ENCODE data around the gene DOCK2. TPM values are rescaled to one million over a fixed set of nuclear protein-coding genes. Genes with fewer than 3 reads are reported as not detected.

Gene DOCK2
- total and polyA plus RNA-seq, 2 of the 8 experiments (the other 6 are each of a cell fraction or from before 2014, with no cell fraction given) = 3.9 to 5.7 TPM

DNA sequence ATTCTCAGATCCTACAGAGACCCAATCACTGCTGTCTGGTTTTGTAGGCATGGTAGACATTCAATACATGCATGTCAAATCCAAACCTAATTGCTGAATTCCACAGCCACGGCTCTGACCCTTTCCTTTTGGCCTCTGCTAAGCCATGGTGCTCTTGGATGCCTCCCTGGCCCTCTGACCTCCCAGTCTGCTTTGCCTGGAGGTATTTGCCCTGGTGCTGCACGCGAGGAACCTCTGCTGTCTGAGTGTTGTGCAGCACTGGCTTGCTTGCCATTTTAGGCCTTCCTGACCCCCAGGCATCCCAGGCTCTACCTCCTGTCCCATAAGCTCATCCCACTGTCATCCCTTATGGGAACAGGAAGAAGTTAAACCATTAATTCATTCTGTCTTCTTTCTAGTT lies 60.9 kb downstream of the DOCK2 start:
- H4K20me1 ChIP-seq (replicated peaks in 1 of 2; ENCODE audit: control insufficient read depth in 1 of 2, insufficient read depth in 2 of 2, low read length in 2 of 2) = peaks cover 0 to 1% of the 10 kb centered on the region in 2 experiments
- peak overlapping the region; percentile 7 for H4K91ac ChIP-seq (replicated peaks; ENCODE audit: insufficient read length, low read length)
- no peak overlapping the region for H2BK120ac ChIP-seq (replicated peaks; ENCODE audit: low read depth, low read length)
- H3K4ac ChIP-seq (replicated peaks; ENCODE audit: insufficient read length, low read depth, low read length) = no peak overlapping the region
- H3K14ac ChIP-seq (ENCODE audit: insufficient read length) = no peak overlapping the region
- H2AK5ac ChIP-seq (ENCODE audit: low read depth, low read length) = no peak overlapping the region
- H3K23ac ChIP-seq (ENCODE audit: insufficient read length) = no peak overlapping the region
- H3K27ac ChIP-seq (ENCODE audit: low read depth, low read length) = no peak overlapping the region
- H3K56ac ChIP-seq (replicated peaks; ENCODE audit: insufficient read length, low read depth, low read length) = no peak overlapping the region
- WGBS, 2 experiments (ENCODE audit: extremely low coverage in 1 of 2, insufficient coverage in 1 of 2, insufficient read length in 1 of 2, insufficient replicate concordance in 2 of 2, low coverage in 1 of 2, low lambda C conversion rate in 2 of 2, missing lambda C conversion rate in 1 of 2) = 84% methylated on average over 3 of the region's 3 CpGs; no CpG with 5 or more reads in 1 of the 2 experiments
- ChIA-PET CTCF (ENCODE audit: partially characterized antibody) (interaction anchor here (1.0 to 1.8 kb wide), 6 partner anchors 8 to 373 kb away, joined by 3 to 5 read pairs (median 4); partner anchors contain the start of gene INSYN2B), POLR2A (ENCODE audit: partially characterized antibody) (no interaction called here)
- FAIRE-seq (no peak), DNase-seq (ENCODE audit: low read depth in 1 of 2, low spot score in 2 of 2) (no peak)
- H2BK20ac ChIP-seq (ENCODE audit: low read length) = no peak overlapping the region
- H3K9ac ChIP-seq (replicated peaks in 1 of 4; ENCODE audit: extremely low read depth in 1 of 4, low read depth in 3 of 4, low read length in 3 of 4) = no peak overlapping the region
- no peaks in the 10 kb centered on the region; a peak in 1 of 4 replicates for H3K9me3 ChIP-seq (ENCODE audit: insufficient read depth in 2 of 2, low read depth in 1 of 2, low read length in 1 of 2)
- no peaks in the 10 kb centered on the region for H3K36me3 ChIP-seq (ENCODE audit: control insufficient read depth in 2 of 4, insufficient read depth in 4 of 4, low read length in 3 of 4)
- no peak overlapping the region for H2AFZ ChIP-seq (ENCODE audit: low read length)
- no peaks in the 10 kb centered on the region for H3K27me3 ChIP-seq (replicated peaks in 1 of 4; ENCODE audit: control insufficient read depth in 3 of 4, extremely low read depth in 1 of 4, insufficient read depth in 3 of 4, low read length in 3 of 4)
- no peak overlapping the region for H4K5ac ChIP-seq (ENCODE audit: insufficient read length, low read depth, low read length)
- peaks cover 2% of the 10 kb centered on the region; the same call in 1 of the 2 replicates for H3K23me2 ChIP-seq (ENCODE audit: low read depth, low read length)
- no peaks in the 10 kb centered on the region; the same call in 1 of the 2 replicates for H3K79me1 ChIP-seq (ENCODE audit: low read depth, low read length)
- no peak overlapping the region for H3K4me2 ChIP-seq (ENCODE audit: insufficient read depth in 1 of 2, low read depth in 2 of 2, low read length in 2 of 2)
- H2BK15ac ChIP-seq (ENCODE audit: low read length) = no peak overlapping the region
- no peak overlapping the region for H3K4me3 ChIP-seq (ENCODE audit: extremely low read depth in 1 of 4, insufficient read depth in 2 of 4, low read depth in 3 of 4, low read length in 4 of 4)
- H3K18ac ChIP-seq (ENCODE audit: extremely low read depth, low read length) = no peak overlapping the region
- H2BK12ac ChIP-seq (ENCODE audit: low read depth, low read length) = no peak overlapping the region
- H2BK5ac ChIP-seq (ENCODE audit: low read depth, low read length) = no peak overlapping the region
- H4K8ac ChIP-seq (ENCODE audit: extremely low read depth, insufficient read depth, low read length) = no peak overlapping the region
- no peaks in the 10 kb centered on the region for H3K79me2 ChIP-seq (ENCODE audit: control insufficient read depth in 1 of 2, insufficient read depth in 2 of 2, low read length in 2 of 2)
- H3K4me1 ChIP-seq (replicated peaks in 1 of 4; ENCODE audit: control insufficient read depth in 3 of 4, insufficient read depth in 4 of 4, low read length in 3 of 4) = no peaks in the 10 kb centered on the region
- TF ChIP-seq PHF8 (conservative IDR thresholded peaks at IDR 0.05; ENCODE audit: low read depth, low read length) = no peak
- no peak for TF ChIP-seq CBX5 (IDR thresholded peaks at IDR 0.05; ENCODE audit: low read depth, low read length)
- TF ChIP-seq CHD1 (IDR thresholded peaks at IDR 0.05; ENCODE audit: low read depth, low read length) = no peak
- no peak for TF ChIP-seq GTF2F1 (IDR thresholded peaks at IDR 0.05; ENCODE audit: borderline replicate concordance, low read depth, low read length)
- no peak for TF ChIP-seq EGR1 (IDR thresholded peaks at IDR 0.05; ENCODE audit: borderline replicate concordance, low read depth, low read length)
- TF ChIP-seq E2F6 (IDR thresholded peaks at IDR 0.05) = no peak
- TF ChIP-seq ZNF274 (IDR thresholded peaks at IDR 0.05; ENCODE audit: borderline replicate concordance, extremely low read depth, low read length) = no peak
- TF ChIP-seq RNF2 (IDR thresholded peaks at IDR 0.05; ENCODE audit: borderline replicate concordance, low read depth, low read length, missing control alignments, poor library complexity, severe bottlenecking) = no peak
- TF ChIP-seq RAD21 (IDR thresholded peaks at IDR 0.05 in 1 of 2, conservative IDR thresholded peaks at IDR 0.05 in 1 of 2; ENCODE audit: low read depth in 2 of 2, low read length in 2 of 2) = no peak
- no peak for TF ChIP-seq USF2 (IDR thresholded peaks at IDR 0.05; ENCODE audit: low read length)
- no peak for TF ChIP-seq JUND (IDR thresholded peaks at IDR 0.05; ENCODE audit: low read length)
